ENCODE results near the gene PLCE1. TPM values are rescaled to one million over a fixed set of nuclear protein-coding genes. Genes with fewer than 3 reads are reported as not detected.
A peak's percentile ranks its signal among the peaks of the same experiment; 100 is the strongest.

Gene PLCE1
- total RNA-seq, 2 donors from 2014 or later = 42.4 to 45.5 TPM

DNA sequence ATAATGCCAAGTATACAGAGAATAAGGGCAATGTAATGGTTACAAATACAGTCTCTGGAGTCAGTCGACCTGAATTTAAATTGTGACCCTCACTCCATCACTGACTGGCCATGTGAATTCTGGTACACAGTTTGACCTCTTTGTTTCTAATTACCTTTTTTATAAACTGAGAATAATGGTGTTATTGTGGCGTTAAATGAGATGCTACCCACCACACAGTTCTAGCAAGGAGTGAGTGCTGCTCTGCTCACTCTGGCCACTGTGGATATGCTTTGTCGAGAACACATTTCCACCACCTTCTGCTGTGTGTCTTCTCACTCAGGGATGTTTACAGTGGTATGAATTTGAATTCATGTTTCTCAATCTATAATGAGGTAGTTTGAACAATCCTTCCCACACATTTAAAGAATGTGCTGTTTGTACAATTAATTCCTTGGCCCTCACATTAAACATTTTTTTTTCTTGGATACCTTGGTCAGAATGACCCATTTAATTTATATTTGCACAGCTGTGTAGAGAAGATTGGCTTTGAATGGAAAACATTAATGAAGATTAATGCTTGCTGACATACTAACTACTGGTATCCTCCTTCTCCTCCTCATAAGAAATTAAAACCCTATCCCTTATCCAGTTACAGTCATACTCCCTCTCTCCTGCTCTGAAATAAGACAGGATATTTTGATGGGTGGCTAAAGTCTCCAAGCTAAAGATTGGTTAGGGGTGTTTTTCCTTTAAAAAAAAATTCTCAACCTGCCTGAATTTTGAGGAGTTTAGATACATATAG lies 42.4 kb downstream of the PLCE1 start:
- Histone ChIP-seq H3K9me3 (no peaks in the 10 kb centered on the region), H3K4me1 (no peaks in the 10 kb centered on the region), H3K27ac (no peak overlapping the region), H3K27me3 (no peaks in the 10 kb centered on the region), H3K36me3 (no peaks in the 10 kb centered on the region), H3K4me3 (no peak overlapping the region), H3K9ac (ENCODE audit: low read depth in 2 of 2, low read length in 2 of 2) (no peak overlapping the region)
- DNase-seq = no peak
- TF ChIP-seq, protein P1, sequence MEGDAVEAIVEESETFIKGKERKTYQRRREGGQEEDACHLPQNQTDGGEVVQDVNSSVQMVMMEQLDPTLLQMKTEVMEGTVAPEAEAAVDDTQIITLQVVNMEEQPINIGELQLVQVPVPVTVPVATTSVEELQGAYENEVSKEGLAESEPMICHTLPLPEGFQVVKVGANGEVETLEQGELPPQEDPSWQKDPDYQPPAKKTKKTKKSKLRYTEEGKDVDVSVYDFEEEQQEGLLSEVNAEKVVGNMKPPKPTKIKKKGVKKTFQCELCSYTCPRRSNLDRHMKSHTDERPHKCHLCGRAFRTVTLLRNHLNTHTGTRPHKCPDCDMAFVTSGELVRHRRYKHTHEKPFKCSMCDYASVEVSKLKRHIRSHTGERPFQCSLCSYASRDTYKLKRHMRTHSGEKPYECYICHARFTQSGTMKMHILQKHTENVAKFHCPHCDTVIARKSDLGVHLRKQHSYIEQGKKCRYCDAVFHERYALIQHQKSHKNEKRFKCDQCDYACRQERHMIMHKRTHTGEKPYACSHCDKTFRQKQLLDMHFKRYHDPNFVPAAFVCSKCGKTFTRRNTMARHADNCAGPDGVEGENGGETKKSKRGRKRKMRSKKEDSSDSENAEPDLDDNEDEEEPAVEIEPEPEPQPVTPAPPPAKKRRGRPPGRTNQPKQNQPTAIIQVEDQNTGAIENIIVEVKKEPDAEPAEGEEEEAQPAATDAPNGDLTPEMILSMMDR (IDR thresholded peaks at IDR 0.05) = no peak
- intact Hi-C loops (cut with DNase I) = no loop called here

DNA sequence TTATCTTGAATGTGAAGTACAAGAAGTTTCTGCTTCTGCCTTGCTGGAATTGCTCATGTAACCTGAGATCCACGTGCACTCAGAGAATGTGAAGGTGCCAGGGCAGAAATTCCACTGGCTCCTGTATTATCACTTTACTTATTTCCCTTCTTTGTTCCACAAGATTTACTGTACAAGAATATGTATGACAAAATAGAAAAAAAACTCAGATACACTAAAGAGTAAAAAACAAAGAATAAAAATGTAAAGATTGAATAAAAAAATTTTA lies 43.0 kb downstream of the PLCE1 start:
- TF ChIP-seq, protein P1 (IDR thresholded peaks at IDR 0.05) = no peak
- intact Hi-C loops (cut with DNase I) = no loop called here

DNA sequence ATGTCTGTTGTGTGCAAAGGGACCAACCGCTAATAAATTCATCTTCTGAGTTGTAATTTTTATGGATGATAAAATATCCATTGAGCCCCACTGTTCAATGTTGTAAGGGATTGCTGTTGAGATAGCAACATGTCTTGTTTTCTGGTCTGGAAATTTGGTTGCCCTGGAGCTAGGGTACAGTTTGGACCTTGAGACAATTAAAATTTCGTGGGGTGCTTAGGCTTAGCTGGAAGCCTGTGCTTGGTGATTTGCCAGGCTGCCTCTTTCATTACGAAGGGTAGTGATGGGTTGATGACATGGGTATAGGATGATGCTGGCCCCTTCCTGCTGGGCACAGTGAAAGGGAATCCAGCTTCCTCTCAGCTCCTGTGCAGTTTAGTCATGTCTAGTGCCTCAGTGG lies 43.6 kb downstream of the PLCE1 start:
- TF ChIP-seq, protein P1 (IDR thresholded peaks at IDR 0.05) = no peak
- H3K36me3 ChIP-seq = no peaks in the 10 kb centered on the region
- H3K4me3 ChIP-seq = no peak overlapping the region
- H3K9ac ChIP-seq (ENCODE audit: low read depth in 2 of 2, low read length in 2 of 2) = no peak overlapping the region
- no peaks in the 10 kb centered on the region for H3K27me3 ChIP-seq
- intact Hi-C loops (cut with DNase I) = no loop called here
- H3K4me1 ChIP-seq = no peaks in the 10 kb centered on the region
- no peak overlapping the region for H3K27ac ChIP-seq
- DNase-seq = no peak
- H3K9me3 ChIP-seq = no peaks in the 10 kb centered on the region

More for the DNA sequence above, 43.0 kb downstream of the PLCE1 start:
- H3K27ac ChIP-seq = no peak overlapping the region
- H3K9me3 ChIP-seq = no peaks in the 10 kb centered on the region
- H3K9ac ChIP-seq (ENCODE audit: low read depth in 2 of 2, low read length in 2 of 2) = no peak overlapping the region
- H3K36me3 ChIP-seq = no peaks in the 10 kb centered on the region
- no peak overlapping the region for H3K4me3 ChIP-seq
- no peak for DNase-seq
- no peaks in the 10 kb centered on the region for H3K4me1 ChIP-seq
- H3K27me3 ChIP-seq = no peaks in the 10 kb centered on the region

DNA sequence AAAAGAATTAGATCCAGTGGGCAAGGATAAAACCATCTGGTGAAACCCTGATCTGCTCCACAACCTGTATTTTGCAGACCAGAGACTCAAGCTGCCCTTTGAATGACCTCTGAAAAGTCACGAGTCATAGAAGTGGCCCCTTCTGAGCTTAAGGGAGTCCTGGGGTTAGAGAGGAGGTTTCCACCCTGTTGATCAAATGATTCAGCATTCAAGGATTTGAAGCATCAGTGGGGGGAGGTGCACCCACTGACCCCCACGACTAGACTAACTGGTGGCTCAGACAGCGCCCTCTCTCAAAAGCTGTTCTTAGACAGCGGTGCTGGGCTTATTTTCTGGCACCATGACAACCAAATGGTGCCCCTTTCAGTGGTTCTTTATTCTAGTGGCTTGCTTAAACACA lies 44.3 kb downstream of the PLCE1 start:
- Histone ChIP-seq H3K36me3 (no peaks in the 10 kb centered on the region), H3K4me3 (no peak overlapping the region), H3K27ac (no peak overlapping the region), H3K9me3 (no peaks in the 10 kb centered on the region), H3K27me3 (no peaks in the 10 kb centered on the region), H3K9ac (ENCODE audit: low read depth in 2 of 2, low read length in 2 of 2) (no peak overlapping the region), H3K4me1 (no peaks in the 10 kb centered on the region)
- intact Hi-C loops (cut with DNase I) = no loop called here
- TF ChIP-seq, protein P1 (IDR thresholded peaks at IDR 0.05) = no peak
- DNase-seq = no peak

DNA sequence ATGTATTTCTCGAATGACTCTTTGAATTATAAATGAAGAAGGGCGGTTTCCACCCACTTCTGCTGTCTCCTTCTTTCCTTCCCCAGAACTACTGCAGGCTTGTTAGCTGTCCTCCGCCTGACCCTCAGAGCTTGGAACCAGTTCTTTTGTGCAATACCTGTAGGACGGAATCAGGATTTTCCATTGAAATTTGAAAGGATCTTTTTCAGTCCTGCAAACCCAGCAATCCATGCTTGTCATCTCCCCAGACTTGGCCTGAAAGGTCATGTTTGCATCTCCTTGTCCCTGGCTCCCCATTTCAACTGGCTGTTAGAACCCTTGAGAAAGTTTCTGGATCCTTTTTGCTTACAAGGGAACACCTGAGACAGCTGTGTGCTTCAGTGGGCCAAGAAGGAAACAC lies 47.5 kb downstream of the PLCE1 start:
- no peak overlapping the region for H3K4me3 ChIP-seq
- no peaks in the 10 kb centered on the region for H3K27me3 ChIP-seq
- peak overlapping the region in 1 of 2 donors; percentile 59 for H3K9ac ChIP-seq (ENCODE audit: low read depth in 2 of 2, low read length in 2 of 2)
- TF ChIP-seq, protein P1 (IDR thresholded peaks at IDR 0.05) = no peak
- H3K4me1 ChIP-seq = peaks cover 4% of the 10 kb centered on the region
- H3K36me3 ChIP-seq = no peaks in the 10 kb centered on the region
- DNase-seq = no peak
- intact Hi-C loops (cut with DNase I) = no loop called here
- H3K27ac ChIP-seq = peak overlapping the region; percentile 74
- no peaks in the 10 kb centered on the region for H3K9me3 ChIP-seq
